Activated naive CD8-positive, alpha-beta T cell treated with anti-CD3 and anti-CD28 coated beads, Interleukin-2, amount 10 ng/mL, durations not matched to agents 7 days and 5 days (primary cell): ENCODE results near the gene USP48. TPM values are rescaled to one million over a fixed set of nuclear protein-coding genes. Genes with fewer than 3 reads are reported as not detected.
A peak's percentile ranks its signal among the peaks of the same experiment; 100 is the strongest.

ENCODE experiments used
- ATAC-seq: fragments of 150-1000 bp; cut with Tn5 transposase; one replicate; pipeline ENCODE4 v1.10.0; 2021; ENCODE audit warnings: low read depth, moderate library complexity
- POLR2A ChIA-PET: fragments of 350-600 bp; sonication (Branson Sonifier 250); formaldehyde crosslinking; loops from one replicate; lab custom pipeline; 2021; ENCODE audit warnings: antibody characterized with exemption; lab: Charles Lee
- DNase-seq: peaks from one replicate; pipeline ENCODE4 v3.0.0; 2021
- H3K27ac Mint-ChIP-seq: one replicate; pipeline ENCODE4 v1.8.0; 2022; ENCODE audit warnings: mild to moderate bottlenecking, mixed read lengths
- H3K27me3 Mint-ChIP-seq: one replicate; pipeline ENCODE4 v1.8.0; 2022; ENCODE audit warnings: mild to moderate bottlenecking, moderate library complexity, mixed read lengths
- H3K36me3 Mint-ChIP-seq: one replicate; pipeline ENCODE4 v1.8.0; 2021; ENCODE audit warnings: mild to moderate bottlenecking, mixed read lengths
- H3K4me1 Mint-ChIP-seq: one replicate; pipeline ENCODE4 v1.8.0; 2021; ENCODE audit warnings: mixed read lengths
- H3K4me3 Mint-ChIP-seq: one replicate; pipeline ENCODE4 v1.8.0; 2022; ENCODE audit warnings: mild to moderate bottlenecking, moderate library complexity, mixed read lengths
- H3K9me3 Mint-ChIP-seq: one replicate; pipeline ENCODE4 v1.8.0; 2021; ENCODE audit warnings: mixed read lengths
- total RNA-seq, 2 experiments: library from RNA; stranded (reverse); gene quantifications; one replicate each; pipeline ENCODE4 v1.2.3, GENCODE V29; 2021

The USP48 gene
- total RNA-seq, 2 experiments from 2014 or later = 79.6 to 85.2 TPM

DNA sequence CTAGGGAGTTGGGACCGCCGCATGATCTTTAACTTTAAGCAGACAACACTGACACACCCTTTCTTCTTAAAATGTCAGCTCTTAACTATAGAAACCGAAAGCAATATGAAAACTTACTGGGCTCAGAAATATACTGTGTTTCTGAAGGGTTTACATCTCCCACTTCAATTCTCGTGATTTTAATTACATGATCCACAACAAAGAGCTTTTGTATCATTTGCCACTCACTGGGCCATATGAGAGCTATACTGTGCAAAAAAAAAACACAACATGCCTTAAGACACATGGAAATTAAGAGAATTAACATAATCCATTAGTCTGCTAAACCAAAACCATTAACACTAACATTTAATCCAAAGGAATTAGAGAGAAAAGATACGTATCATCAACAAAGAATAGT lies 78.8 kb downstream of the USP48 start:
- POLR2A ChIA-PET = interaction anchor here (0.7 kb wide), 1 partner anchor 481 kb away, joined by 3 read pairs; no protein-coding TSS in a partner anchor
- peaks cover 15% of the 10 kb centered on the region for H3K4me1 Mint-ChIP-seq
- H3K9me3 Mint-ChIP-seq = no peaks in the 10 kb centered on the region
- peaks cover 19% of the 10 kb centered on the region for H3K36me3 Mint-ChIP-seq
- H3K27me3 Mint-ChIP-seq = no peaks in the 10 kb centered on the region
- ATAC-seq = no peak
- H3K4me3 Mint-ChIP-seq = no peak overlapping the region
- DNase-seq = no peak
- H3K27ac Mint-ChIP-seq = peak overlapping the region; percentile 3

GRCh38 chr1:21703318-21703963 lies 79.5 kb downstream of the USP48 start:
- POLR2A ChIA-PET = interaction anchor here (0.7 kb wide), 1 partner anchor 480 kb away, joined by 3 read pairs; no protein-coding TSS in a partner anchor
- H3K4me1 Mint-ChIP-seq = peaks cover 20% of the 10 kb centered on the region
- DNase-seq = no peak

GRCh38 chr1:21702780-21703179 lies 80.2 kb downstream of the USP48 start:
- peaks cover 25% of the 10 kb centered on the region for H3K36me3 Mint-ChIP-seq
- no peak overlapping the region for H3K4me3 Mint-ChIP-seq
- no peak for DNase-seq
- peaks cover 25% of the 10 kb centered on the region for H3K4me1 Mint-ChIP-seq
- H3K9me3 Mint-ChIP-seq = no peaks in the 10 kb centered on the region
- no peak for ATAC-seq
- POLR2A ChIA-PET = no interaction called here
- no peak overlapping the region for H3K27ac Mint-ChIP-seq
- H3K27me3 Mint-ChIP-seq = no peaks in the 10 kb centered on the region

More at GRCh38 chr1:21703318-21703963, 79.5 kb downstream of the USP48 start:
- H3K4me3 Mint-ChIP-seq = no peak overlapping the region
- H3K27me3 Mint-ChIP-seq = no peaks in the 10 kb centered on the region
- no peak for ATAC-seq
- H3K36me3 Mint-ChIP-seq = peaks cover 23% of the 10 kb centered on the region
- H3K27ac Mint-ChIP-seq = no peak overlapping the region
- no peaks in the 10 kb centered on the region for H3K9me3 Mint-ChIP-seq

- ATAC-seq = no peak
- POLR2A ChIA-PET = no interaction called here
- Mint-ChIP-seq H3K4me3 (no peak overlapping the region), H3K4me1 (peaks cover 25% of the 10 kb centered on the region), H3K27me3 (no peaks in the 10 kb centered on the region), H3K9me3 (no peaks in the 10 kb centered on the region), H3K36me3 (peaks cover 26% of the 10 kb centered on the region), H3K27ac (no peak overlapping the region)
- no peak for DNase-seq
Measured at GRCh38 chr1:21701401-21701800, 81.5 kb downstream of the USP48 start.

GRCh38 chr1:21700094-21700493 lies 82.9 kb downstream of the USP48 start:
- Mint-ChIP-seq H3K36me3 (peaks cover 28% of the 10 kb centered on the region), H3K4me3 (no peak overlapping the region), H3K4me1 (peaks cover 25% of the 10 kb centered on the region), H3K9me3 (no peaks in the 10 kb centered on the region), H3K27me3 (no peaks in the 10 kb centered on the region), H3K27ac (peak overlapping the region; percentile 5)
- POLR2A ChIA-PET = no interaction called here
- no peak for DNase-seq
- ATAC-seq = no peak

- H3K9me3 Mint-ChIP-seq = no peaks in the 10 kb centered on the region
- H3K4me1 Mint-ChIP-seq = peaks cover 17% of the 10 kb centered on the region
- no peaks in the 10 kb centered on the region for H3K27me3 Mint-ChIP-seq
- POLR2A ChIA-PET = interaction anchor here (0.7 kb wide), 1 partner anchor 923 kb away, joined by 3 read pairs; no protein-coding TSS in a partner anchor
- no peak overlapping the region for H3K27ac Mint-ChIP-seq
- peaks cover 26% of the 10 kb centered on the region for H3K36me3 Mint-ChIP-seq
- DNase-seq = no peak
- H3K4me3 Mint-ChIP-seq = no peak overlapping the region
- no peak for ATAC-seq
Measured at GRCh38 chr1:21696931-21697330, 86.0 kb downstream of the USP48 start.

GRCh38 chr1:21693732-21694131 lies 89.2 kb downstream of the USP48 start:
- no peak overlapping the region for H3K27ac Mint-ChIP-seq
- peaks cover 25% of the 10 kb centered on the region for H3K36me3 Mint-ChIP-seq
- DNase-seq = no peak
- H3K9me3 Mint-ChIP-seq = no peaks in the 10 kb centered on the region
- no peak for ATAC-seq
- no peaks in the 10 kb centered on the region for H3K27me3 Mint-ChIP-seq
- POLR2A ChIA-PET = no interaction called here
- H3K4me1 Mint-ChIP-seq = peaks cover 8% of the 10 kb centered on the region
- H3K4me3 Mint-ChIP-seq = no peak overlapping the region

- Mint-ChIP-seq H3K27me3 (no peaks in the 10 kb centered on the region), H3K4me3 (no peak overlapping the region), H3K9me3 (no peaks in the 10 kb centered on the region), H3K4me1 (no peaks in the 10 kb centered on the region), H3K27ac (no peak overlapping the region), H3K36me3 (peaks cover 33% of the 10 kb centered on the region)
- ATAC-seq = no peak
- POLR2A ChIA-PET = no interaction called here
- DNase-seq = no peak
Measured at GRCh38 chr1:21691739-21692138, 91.2 kb downstream of the USP48 start.

DNA sequence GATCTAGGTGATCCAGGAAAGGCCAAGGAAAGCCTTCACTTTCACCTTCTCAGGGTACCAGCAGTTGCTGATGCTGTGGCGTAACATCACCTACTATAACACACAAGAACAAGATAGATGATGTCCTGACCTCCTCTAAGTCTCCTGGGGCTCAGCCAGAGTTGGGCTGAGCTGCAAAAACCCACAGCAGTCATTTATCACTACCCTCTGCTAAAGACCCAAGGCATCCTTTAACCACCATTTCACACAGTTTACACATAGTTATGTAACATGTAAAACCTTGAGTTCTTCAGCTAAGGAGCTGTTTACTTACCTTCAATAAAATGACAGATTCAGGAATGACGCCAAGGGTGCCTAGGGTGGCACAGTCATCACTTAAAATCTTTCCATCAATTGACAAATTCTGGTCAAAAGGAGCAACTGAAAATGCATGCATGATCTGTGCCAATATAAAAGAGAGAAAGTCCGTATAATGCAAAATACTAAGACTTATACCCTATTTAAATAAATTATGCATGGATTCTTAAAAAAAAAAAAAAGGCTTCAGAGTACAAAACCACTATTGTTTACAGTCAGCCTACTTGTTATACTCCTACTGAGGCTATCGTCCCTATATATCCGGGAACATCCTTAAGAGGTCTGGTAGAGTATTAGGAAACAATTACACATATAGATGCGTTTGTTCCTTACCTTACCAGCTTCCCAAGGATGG lies 93.1 kb downstream of the USP48 start:
- H3K27me3 Mint-ChIP-seq = no peaks in the 10 kb centered on the region
- no peaks in the 10 kb centered on the region for H3K4me1 Mint-ChIP-seq
- no peaks in the 10 kb centered on the region for H3K9me3 Mint-ChIP-seq
- ATAC-seq (no peak), DNase-seq (no peak)
- POLR2A ChIA-PET = no interaction called here
- no peak overlapping the region for H3K27ac Mint-ChIP-seq
- H3K36me3 Mint-ChIP-seq = peaks cover 44% of the 10 kb centered on the region
- H3K4me3 Mint-ChIP-seq = no peak overlapping the region

GRCh38 chr1:21687081-21687529 lies 95.8 kb downstream of the USP48 start:
- no peak for ATAC-seq
- no peak overlapping the region for H3K27ac Mint-ChIP-seq
- no peak overlapping the region for H3K4me3 Mint-ChIP-seq
- POLR2A ChIA-PET = no interaction called here
- no peaks in the 10 kb centered on the region for H3K9me3 Mint-ChIP-seq
- no peaks in the 10 kb centered on the region for H3K27me3 Mint-ChIP-seq
- peaks cover 47% of the 10 kb centered on the region for H3K36me3 Mint-ChIP-seq
- no peak for DNase-seq
- H3K4me1 Mint-ChIP-seq = peaks cover 2% of the 10 kb centered on the region

DNA sequence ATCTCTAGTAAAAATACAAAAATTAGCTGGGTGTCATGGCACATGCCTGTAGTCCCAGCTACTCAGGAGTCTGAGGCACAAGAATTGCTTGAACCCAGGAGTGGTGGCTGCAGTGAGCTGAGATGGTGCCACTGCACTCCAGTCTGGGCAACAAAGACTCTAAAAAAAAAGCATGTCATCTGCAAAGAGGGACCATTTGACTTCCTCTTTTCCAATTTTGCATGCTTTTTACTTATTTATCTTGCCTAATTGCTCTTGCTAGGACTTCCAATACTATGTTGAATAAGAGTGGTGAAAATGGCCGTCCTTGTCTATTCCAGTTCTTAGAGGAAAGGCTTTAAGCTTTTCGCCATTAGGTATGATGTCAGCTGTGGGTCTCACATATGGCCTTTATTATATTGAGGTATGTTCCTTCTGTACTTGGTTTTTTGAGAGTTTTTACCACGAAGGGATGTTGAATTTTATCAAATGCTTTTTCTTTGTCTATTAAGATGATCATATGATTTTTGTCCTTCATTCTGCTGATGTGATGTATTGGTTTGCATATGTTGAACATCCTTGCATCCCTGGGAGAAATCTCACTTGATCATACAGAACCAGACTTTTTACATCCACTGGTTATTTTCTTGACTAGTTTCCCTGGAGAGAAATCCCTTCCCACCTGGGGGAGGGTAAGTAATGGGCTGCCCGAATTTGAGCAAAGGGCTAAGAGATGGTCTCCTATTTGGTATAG lies 96.8 kb downstream of the USP48 start:
- peaks cover 2% of the 10 kb centered on the region for H3K4me1 Mint-ChIP-seq
- no peaks in the 10 kb centered on the region for H3K9me3 Mint-ChIP-seq
- no peak overlapping the region for H3K4me3 Mint-ChIP-seq
- no peak overlapping the region for H3K27ac Mint-ChIP-seq
- peaks cover 46% of the 10 kb centered on the region for H3K36me3 Mint-ChIP-seq
- H3K27me3 Mint-ChIP-seq = no peaks in the 10 kb centered on the region
- ATAC-seq (no peak), DNase-seq (no peak)
- POLR2A ChIA-PET = no interaction called here

DNA sequence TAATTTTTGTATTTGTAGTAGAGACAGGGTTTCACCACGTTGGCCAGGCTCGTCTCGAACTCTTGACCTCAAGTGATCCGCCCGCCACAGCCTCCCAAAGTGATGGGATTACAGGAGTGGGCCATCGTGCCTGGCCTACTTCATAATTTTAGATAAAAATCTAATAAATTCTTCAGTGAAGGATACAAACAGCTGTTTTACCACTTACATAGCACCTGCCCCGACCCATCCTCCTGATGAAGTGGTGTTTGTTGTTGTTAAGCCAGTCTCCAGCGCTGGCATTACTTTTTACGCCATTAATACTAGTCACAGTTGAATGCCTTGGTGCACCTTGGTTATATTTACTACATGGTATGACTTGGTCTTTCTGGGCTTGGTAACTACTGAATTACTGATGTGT lies 101.5 kb downstream of the USP48 start:
- ATAC-seq = no peak
- Mint-ChIP-seq H3K27ac (no peak overlapping the region), H3K4me3 (no peak overlapping the region), H3K27me3 (no peaks in the 10 kb centered on the region), H3K4me1 (peaks cover 2% of the 10 kb centered on the region), H3K36me3 (peaks cover 28% of the 10 kb centered on the region), H3K9me3 (no peaks in the 10 kb centered on the region)
- POLR2A ChIA-PET = no interaction called here
- no peak for DNase-seq

DNA sequence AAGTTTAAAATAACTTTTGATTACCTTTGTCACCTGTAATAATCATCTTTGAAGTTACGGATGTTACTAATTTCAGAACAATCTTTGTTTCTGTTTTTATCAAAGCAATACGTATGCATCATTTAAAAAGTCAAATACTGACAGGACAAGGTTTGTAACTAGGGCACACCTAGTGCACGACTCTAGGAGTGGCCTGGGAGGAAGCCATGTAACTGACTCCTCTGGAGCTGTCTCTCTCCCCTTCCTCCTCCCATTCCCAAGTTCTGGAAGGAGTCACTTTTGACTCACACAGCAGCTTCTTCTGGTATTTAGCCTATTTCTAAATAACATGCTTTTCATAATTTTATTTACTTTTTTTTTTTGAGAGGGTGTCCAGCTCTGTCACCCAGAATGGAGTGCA lies 102.0 kb downstream of the USP48 start:
- H3K9me3 Mint-ChIP-seq = no peaks in the 10 kb centered on the region
- H3K4me1 Mint-ChIP-seq = peaks cover 2% of the 10 kb centered on the region
- POLR2A ChIA-PET = no interaction called here
- no peak overlapping the region for H3K4me3 Mint-ChIP-seq
- peaks cover 23% of the 10 kb centered on the region for H3K36me3 Mint-ChIP-seq
- DNase-seq = no peak
- H3K27ac Mint-ChIP-seq = no peak overlapping the region
- no peaks in the 10 kb centered on the region for H3K27me3 Mint-ChIP-seq
- no peak for ATAC-seq
